B cell (primary cell): Measurements from ENCODE around the gene CHD2. TPM values are rescaled to one million over a fixed set of nuclear protein-coding genes. Genes with fewer than 3 reads are reported as not detected.

Experiments used
- ATAC-seq: fragments of 200-7000 bp; cut with Tn5 transposase; one replicate; pipeline ENCODE4 v1.10.0; 2021; ENCODE audit warnings: low read depth, mild to moderate bottlenecking, moderate number of reproducible peaks, moderate library complexity
- CTCF ChIA-PET: fragments of 350-600 bp; sonication (Branson Sonifier 250); formaldehyde crosslinking; loops from one replicate; lab custom pipeline; 2021; ENCODE audit warnings: antibody characterized with exemption, inconsistent platforms; lab: Charles Lee
- POLR2A ChIA-PET: fragments of 350-600 bp; sonication (Branson Sonifier 250); formaldehyde crosslinking; loops from one replicate; lab custom pipeline; 2021; ENCODE audit warnings: antibody characterized with exemption; lab: Charles Lee
- DNase-seq: peaks from one replicate; pipeline ENCODE4 v3.0.0; 2013
- H2AFZ ChIP-seq: 2 replicates; pipeline ENCODE4 v1.6.1; 2012; ENCODE audit warnings: mild to moderate bottlenecking, low read depth, low read length; ENCODE audit not compliant: insufficient read depth, poor library complexity, severe bottlenecking
- H3K27ac ChIP-seq, 2 donors: 1 replicate in 1 of 2; 2 replicates in 1 of 2; pipeline ENCODE4 v1.5.1; 2012 to 2013; ENCODE audit warnings: low read length in 2 of 2, mild to moderate bottlenecking in 2 of 2, moderate library complexity in 1 of 2
- H3K27me3 ChIP-seq, 4 experiments: fragments of 200-600 bp in 1 of 4; sonication (generic) in 1 of 4; replicated peaks in 1 of 4; 1 replicate in 2 of 4; 2 replicates in 2 of 4; pipeline versions ENCODE4 v1.6.1 to v1.7.0; 2013 to 2016; ENCODE audit warnings: low read length in 3 of 4, mild to moderate bottlenecking in 2 of 4, mixed read lengths in 1 of 4, moderate library complexity in 1 of 4; ENCODE audit not compliant: insufficient read depth in 4 of 4, control insufficient read depth in 3 of 4; ENCODE audit errors: control extremely low read depth in 1 of 4
- H3K36me3 ChIP-seq, 2 experiments: replicated peaks in 1 of 2; 1 replicate in 1 of 2; 2 replicates in 1 of 2; pipeline versions ENCODE4 v1.6.1 to v1.7.1; 2013; ENCODE audit warnings: low read length in 1 of 2; ENCODE audit not compliant: insufficient read depth in 2 of 2, control insufficient read depth in 1 of 2; ENCODE audit errors: control extremely low read depth in 1 of 2, extremely low read depth in 1 of 2
- H3K4me1 ChIP-seq, 2 donors: fragments of 200-600 bp in 1 of 2; sonication (generic) in 1 of 2; 1 replicate in 1 of 2; 2 replicates in 1 of 2; pipeline versions ENCODE4 v1.5.1 to v1.6.1; 2013 to 2017; ENCODE audit warnings: low read length in 2 of 2; ENCODE audit not compliant: control insufficient read depth in 2 of 2, insufficient read depth in 2 of 2
- H3K4me2 ChIP-seq: replicated peaks from 2 replicates; pipeline ENCODE3; 2012; ENCODE audit warnings: mild to moderate bottlenecking, low read depth, low read length; ENCODE audit not compliant: poor library complexity, severe bottlenecking
- H3K4me3 ChIP-seq, 5 experiments: fragments of 200-600 bp in 1 of 5; sonication (generic) in 1 of 5; 1 replicate in 3 of 5; 2 replicates in 2 of 5; pipeline versions ENCODE4 v1.5.1 to v1.7.0; 2011 to 2016; ENCODE audit warnings: low read length in 4 of 5, mild to moderate bottlenecking in 4 of 5, low read depth in 2 of 5, control low read depth in 1 of 5, moderate library complexity in 1 of 5; ENCODE audit not compliant: insufficient read depth in 1 of 5; ENCODE audit errors: control extremely low read depth in 1 of 5, extremely low read depth in 1 of 5
- H3K79me2 ChIP-seq: fragments of 200-600 bp; sonication (generic); one replicate; pipeline ENCODE4 v1.6.0; 2016; ENCODE audit warnings: low read length; ENCODE audit not compliant: control insufficient read depth, insufficient read depth
- H3K9ac ChIP-seq: fragments of 200-600 bp; sonication (generic); 2 replicates; pipeline ENCODE4 v1.6.1; 2017; ENCODE audit warnings: mild to moderate bottlenecking, low read length, moderate library complexity
- H3K9me3 ChIP-seq, 3 donors: one replicate each; pipeline versions ENCODE4 v1.6.1 to v1.7.1; 2013; ENCODE audit warnings: low read length in 2 of 3; ENCODE audit not compliant: control insufficient read depth in 2 of 3, insufficient read depth in 1 of 3; ENCODE audit errors: control extremely low read depth in 1 of 3
- H4K20me1 ChIP-seq: 2 replicates; pipeline ENCODE4 v1.6.0; 2012; ENCODE audit warnings: mild to moderate bottlenecking, low read length; ENCODE audit not compliant: insufficient read depth, control insufficient read depth, poor library complexity, severe bottlenecking
- H3K27ac Mint-ChIP-seq: one replicate; pipeline ENCODE4 v1.8.0; 2021; ENCODE audit warnings: mixed read lengths
- H3K27me3 Mint-ChIP-seq: one replicate; pipeline ENCODE4 v1.8.0; 2021; ENCODE audit warnings: mixed read lengths
- H3K4me1 Mint-ChIP-seq: one replicate; pipeline ENCODE4 v1.8.0; 2021; ENCODE audit warnings: mixed read lengths
- H3K4me3 Mint-ChIP-seq: one replicate; pipeline ENCODE4 v1.8.0; 2021; ENCODE audit warnings: mixed read lengths
- H3K9me3 Mint-ChIP-seq: one replicate; pipeline ENCODE4 v1.8.0; 2022; ENCODE audit warnings: mixed read lengths; ENCODE audit not compliant: insufficient read depth
- EZH2 ChIP-seq: IDR thresholded peaks from 2 replicates; pipeline ENCODE4 v1.6.1; 2012; ENCODE audit warnings: borderline replicate concordance, low read depth, mild to moderate bottlenecking, moderate library complexity, low read length; ENCODE audit not compliant: insufficient read depth, poor library complexity, severe bottlenecking
- WGBS: methylation state at CpG from one replicate; pipeline ENCODE4 v1.1.5; 2013; ENCODE audit warnings: missing lambda C conversion rate; ENCODE audit not compliant: insufficient coverage; 5-methylcytosine and 5-hydroxymethylcytosine counted together
- intact Hi-C: fragments of 100-400 bp; cut with micrococcal nuclease; formaldehyde crosslinking; loops from one replicate; pipeline ENCODE4 v1.10.0; 2022
- polyA plus RNA-seq: library from polyadenylated mRNA; depleted of rRNA; stranded (reverse); fragments of >200 nt; gene quantifications from 2 replicates; pipeline ENCODE4 v1.2.3, GENCODE V29; 2012
- total RNA-seq, 2 donors: library from RNA; stranded (reverse); fragments of 120-200 nt in 1 of 2; gene quantifications; 1 replicate in 1 of 2; 2 replicates in 1 of 2; pipeline versions ENCODE4 v1.2.3 to v1.2.4, GENCODE V29; 2013 to 2022
- TF ChIP-seq, protein P1 (sequence below): fragments of 200-600 bp; IDR thresholded peaks from one replicate; pipeline ENCODE4 v1.8.0; 2022; ENCODE audit warnings: antibody characterized with exemption, mild to moderate bottlenecking

CHD2 gene
- total and polyA plus RNA-seq, 2 donors (not counting 1 experiment from before 2014, with no cell fraction given), result 86.9 to 353 TPM

DNA sequence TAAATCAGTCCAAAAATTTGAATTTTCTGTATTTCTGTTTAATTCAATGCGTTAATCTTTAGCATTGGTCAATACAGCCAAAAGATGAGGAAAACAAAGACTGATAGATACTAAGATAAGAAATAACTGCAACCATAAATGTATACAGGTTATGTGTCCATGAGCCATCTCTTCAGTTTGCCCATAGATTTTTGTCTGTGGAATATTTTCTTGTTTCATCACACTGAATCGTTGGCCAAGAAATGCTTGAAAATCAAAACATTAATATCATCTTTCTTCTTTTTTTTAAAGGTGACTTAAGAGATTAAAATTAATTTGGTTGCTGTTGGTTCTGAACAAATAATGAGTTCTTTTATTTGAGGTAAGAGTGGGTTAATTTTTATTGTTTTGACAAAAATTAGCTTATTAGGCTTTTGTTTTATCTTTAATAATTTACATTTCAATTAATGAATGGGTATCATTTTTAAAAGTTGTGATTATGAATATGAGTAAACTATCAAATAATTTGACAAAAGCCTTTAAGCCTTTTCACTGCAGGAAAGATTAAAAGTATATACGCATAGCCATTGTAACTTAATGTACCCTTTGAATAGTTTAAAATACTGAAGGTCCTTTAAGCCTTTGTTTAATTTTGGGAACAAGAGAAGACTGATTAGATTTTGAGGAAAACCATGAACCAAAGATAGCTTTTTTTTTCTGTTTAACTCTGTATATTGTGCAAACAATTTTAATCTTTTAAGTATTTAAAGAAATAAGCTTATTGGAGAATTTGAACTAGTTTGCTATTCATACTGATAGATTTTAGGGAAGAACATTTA is 14.7 kb upstream of the CHD2 start:
- H3K4me1 Mint-ChIP-seq, result peaks cover 57% of the 10 kb centered on the region
- Histone ChIP-seq H2AFZ (no peak overlapping the region), H3K9me3 (peaks cover 0 to 4% (median 0%) of the 10 kb centered on the region in 3 donors), H4K20me1 (peaks cover 8% of the 10 kb centered on the region), H3K4me3 (peak overlapping the region; percentile 69 to 100 (median 88)), H3K36me3 (peaks cover 9 to 43% of the 10 kb centered on the region in 2 experiments), H3K27me3 (no peaks in the 10 kb centered on the region), H3K79me2 (peaks cover 84% of the 10 kb centered on the region), H3K9ac (peak overlapping the region; percentile 97), H3K27ac (peak overlapping the region; percentile 88 to 97), H3K4me2 (peak overlapping the region; percentile 85), H3K4me1 (peaks cover 20 to 51% of the 10 kb centered on the region in 2 donors)
- no CpG with 5 or more reads among the region's 3 CpGs for WGBS
- ChIA-PET POLR2A (interaction anchor here (0.7 to 7.9 kb wide), 8 partner anchors 12 to 75 kb away, joined by 3 to 266 read pairs (median 51); partner anchors contain the start of gene CHD2), CTCF (interaction anchor here (0.8 to 5.7 kb wide), 11 partner anchors 15 to 90 kb away, joined by 3 to 75 read pairs (median 5); partner anchors contain the start of gene CHD2)
- intact Hi-C loops, result no loop called here
- no peaks in the 10 kb centered on the region for H3K9me3 Mint-ChIP-seq
- peak overlapping the region; percentile 87 for H3K27ac Mint-ChIP-seq
- no peaks in the 10 kb centered on the region for H3K27me3 Mint-ChIP-seq
- ATAC-seq (no peak), DNase-seq (no peak)
- H3K4me3 Mint-ChIP-seq, result peak overlapping the region; percentile 96
- no peak for TF ChIP-seq EZH2
- TF ChIP-seq, protein P1, sequence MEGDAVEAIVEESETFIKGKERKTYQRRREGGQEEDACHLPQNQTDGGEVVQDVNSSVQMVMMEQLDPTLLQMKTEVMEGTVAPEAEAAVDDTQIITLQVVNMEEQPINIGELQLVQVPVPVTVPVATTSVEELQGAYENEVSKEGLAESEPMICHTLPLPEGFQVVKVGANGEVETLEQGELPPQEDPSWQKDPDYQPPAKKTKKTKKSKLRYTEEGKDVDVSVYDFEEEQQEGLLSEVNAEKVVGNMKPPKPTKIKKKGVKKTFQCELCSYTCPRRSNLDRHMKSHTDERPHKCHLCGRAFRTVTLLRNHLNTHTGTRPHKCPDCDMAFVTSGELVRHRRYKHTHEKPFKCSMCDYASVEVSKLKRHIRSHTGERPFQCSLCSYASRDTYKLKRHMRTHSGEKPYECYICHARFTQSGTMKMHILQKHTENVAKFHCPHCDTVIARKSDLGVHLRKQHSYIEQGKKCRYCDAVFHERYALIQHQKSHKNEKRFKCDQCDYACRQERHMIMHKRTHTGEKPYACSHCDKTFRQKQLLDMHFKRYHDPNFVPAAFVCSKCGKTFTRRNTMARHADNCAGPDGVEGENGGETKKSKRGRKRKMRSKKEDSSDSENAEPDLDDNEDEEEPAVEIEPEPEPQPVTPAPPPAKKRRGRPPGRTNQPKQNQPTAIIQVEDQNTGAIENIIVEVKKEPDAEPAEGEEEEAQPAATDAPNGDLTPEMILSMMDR, result no peak
